NCI-H2196 treated with DMSO at 0.1 percent for 48 hours (cell line): ENCODE measurements around the gene RNF141.

Experiments
- DNase-seq: peaks from one replicate; lab custom pipeline; 2025; ENCODE audit not compliant: unreplicated experiment; lab: John Stamatoyannopoulos, UW

Gene RNF141

GRCh38 chr11:10499452-10499851 lies 41.5 kb downstream of the RNF141 start:
- DNase-seq = no peak

- no peak for DNase-seq
Measured at GRCh38 chr11:10498426-10499250, 42.3 kb downstream of the RNF141 start.

- no peak for DNase-seq
Measured at GRCh38 chr11:10498022-10498400, 43.0 kb downstream of the RNF141 start.

GRCh38 chr11:10497371-10498021 lies 43.5 kb downstream of the RNF141 start:
- DNase-seq = no peak

GRCh38 chr11:10496296-10496936 lies 44.6 kb downstream of the RNF141 start:
- DNase-seq = no peak

- no peak for DNase-seq
Measured at GRCh38 chr11:10495464-10495786, 45.6 kb downstream of the RNF141 start.

GRCh38 chr11:10494636-10495463 lies 46.1 kb downstream of the RNF141 start:
- no peak for DNase-seq

- no peak for DNase-seq
Measured at GRCh38 chr11:10493041-10493663, 47.8 kb downstream of the RNF141 start.

GRCh38 chr11:10492084-10492483 lies 48.9 kb downstream of the RNF141 start:
- no peak for DNase-seq

GRCh38 chr11:10490398-10491241 lies 50.4 kb downstream of the RNF141 start:
- DNase-seq = peak; percentile 52

GRCh38 chr11:10490032-10490397 lies 51.0 kb downstream of the RNF141 start:
- DNase-seq = no peak

- DNase-seq = no peak
Measured at GRCh38 chr11:10488934-10489691, 51.9 kb downstream of the RNF141 start.

- DNase-seq = no peak
Measured at GRCh38 chr11:10488121-10488933, 52.7 kb downstream of the RNF141 start.

GRCh38 chr11:10487002-10487647 lies 53.9 kb downstream of the RNF141 start:
- no peak for DNase-seq

- DNase-seq = no peak
Measured at GRCh38 chr11:10486161-10486840, 54.7 kb downstream of the RNF141 start.

GRCh38 chr11:10485646-10486045 lies 55.3 kb downstream of the RNF141 start:
- no peak for DNase-seq

GRCh38 chr11:10484461-10485180 lies 56.4 kb downstream of the RNF141 start:
- no peak for DNase-seq
